Lung microvascular endothelial cell (primary cell): ENCODE results near the gene ZFP2. TPM values are rescaled to one million over a fixed set of nuclear protein-coding genes. Genes with fewer than 3 reads are reported as not detected.

Source experiments
- DNase-seq, 2 donors: peaks; one replicate each; pipeline versions ENCODE4 v3.0.0 to v3.0.0-alpha.2; 2010; ENCODE audit warnings: low read depth in 2 of 2
- total RNA-seq: library from RNA; depleted of rRNA; stranded (reverse); fragments of >200 nt; gene quantifications from 2 replicates; pipeline ENCODE4 v1.2.1, GENCODE V29; 2014

ZFP2 gene
- total RNA-seq, 1 donor from 2014 or later: 0.79 TPM

- DNase-seq: no peak
Measured at GRCh38 chr5:178981381-178981780, 85.7 kb downstream of the ZFP2 start.

Other genes with a start within 250 kb of the ZFP2 start
- 4.8 and 8.1 TPM in 2 replicates for gene ZNF354A, start 165.3 kb upstream of the ZFP2 start, total RNA-seq
- gene ZNF354B, start 36.0 kb upstream of the ZFP2 start, total RNA-seq: 3.9 and 6.5 TPM in 2 replicates
- 0.22 and 1.2 TPM in 2 replicates for gene ZNF454, start 45.3 kb downstream of the ZFP2 start, total RNA-seq
- not detected in 2 replicates for gene GRM6, start 99.4 kb downstream of the ZFP2 start, total RNA-seq
- 3.3 and 5.2 TPM in 2 replicates for gene ZNF879, start 127.9 kb downstream of the ZFP2 start, total RNA-seq
- gene ZNF354C, start 164.5 kb downstream of the ZFP2 start, total RNA-seq: 5.0 and 6.1 TPM in 2 replicates